NCI-H1694 treated with DMSO at 0.1 percent for 48 hours (cell line): ENCODE results near the gene ZNF620.
"Not testable (repeated sequence)": the region's sequence is repeated elsewhere in the genome, so short reads cannot be mapped to it uniquely, and the experiment has no call there.

Source experiments
- DNase-seq: peaks from one replicate; lab custom pipeline; 2025; lab: John Stamatoyannopoulos, UW

Gene ZNF620

DNA sequence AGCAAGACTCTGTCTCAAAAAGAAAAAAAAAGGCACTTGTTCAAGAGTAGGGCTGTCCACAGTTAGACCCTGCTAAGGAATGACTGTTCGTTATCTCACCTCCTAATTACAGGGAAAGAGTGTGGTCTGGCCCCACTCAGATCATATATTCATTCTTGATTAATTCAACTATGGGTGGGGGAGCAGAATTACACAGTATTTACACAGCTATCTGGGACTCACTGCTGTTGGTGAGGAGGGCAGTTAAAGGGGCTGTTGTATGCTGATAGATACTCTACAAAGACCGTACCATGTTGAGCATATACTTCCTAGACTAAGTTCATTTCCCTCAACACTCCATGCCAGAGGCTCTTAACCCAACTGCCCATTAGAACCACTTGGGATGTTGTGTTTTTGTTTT, 3.8 kb upstream of the ZNF620 start:
- DNase-seq, result no peak

- no peak for DNase-seq
Observed at GRCh38 chr3:40504636-40505430, 1.0 kb upstream of the ZNF620 start.

GRCh38 chr3:40511031-40511718, 5.3 kb downstream of the ZNF620 start:
- DNase-seq, result no peak

DNA sequence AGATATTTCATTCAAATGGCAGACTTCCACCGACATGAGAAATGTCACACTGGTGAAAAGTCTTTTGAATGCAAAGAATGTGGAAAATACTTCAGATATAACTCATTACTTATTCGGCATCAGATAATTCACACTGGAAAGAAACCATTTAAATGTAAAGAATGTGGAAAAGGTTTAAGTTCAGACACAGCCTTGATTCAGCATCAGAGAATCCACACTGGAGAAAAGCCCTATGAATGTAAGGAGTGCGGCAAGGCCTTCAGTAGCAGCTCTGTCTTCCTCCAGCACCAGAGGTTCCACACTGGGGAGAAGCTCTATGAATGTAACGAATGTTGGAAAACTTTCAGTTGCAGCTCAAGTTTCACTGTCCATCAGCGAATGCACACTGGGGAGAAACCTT, 10.4 kb downstream of the ZNF620 start:
- DNase-seq, result no peak

DNA sequence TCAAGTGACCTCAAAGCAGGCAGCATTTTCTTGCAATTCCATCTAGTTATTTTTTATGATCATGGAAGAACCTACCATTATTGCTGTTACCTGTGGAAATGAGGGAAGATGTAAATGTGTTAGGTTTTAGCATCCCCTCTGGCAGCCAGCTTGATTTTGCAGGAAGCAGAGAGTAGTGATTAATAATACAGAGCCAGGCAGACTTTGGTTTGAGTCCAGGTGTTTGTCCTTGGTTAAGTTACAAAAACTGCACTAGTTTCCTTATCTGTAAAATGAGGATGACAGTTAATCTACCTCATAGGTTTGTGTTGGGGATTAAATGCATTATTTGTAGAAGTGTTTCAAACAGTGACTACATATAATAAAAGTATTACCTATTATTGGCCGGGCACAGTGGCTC, 12.2 kb downstream of the ZNF620 start:
- DNase-seq, result no peak

GRCh38 chr3:40518848-40519247, 13.0 kb downstream of the ZNF620 start:
- DNase-seq, result no peak

GRCh38 chr3:40521254-40521653, 15.4 kb downstream of the ZNF620 start:
- no peak for DNase-seq

DNA sequence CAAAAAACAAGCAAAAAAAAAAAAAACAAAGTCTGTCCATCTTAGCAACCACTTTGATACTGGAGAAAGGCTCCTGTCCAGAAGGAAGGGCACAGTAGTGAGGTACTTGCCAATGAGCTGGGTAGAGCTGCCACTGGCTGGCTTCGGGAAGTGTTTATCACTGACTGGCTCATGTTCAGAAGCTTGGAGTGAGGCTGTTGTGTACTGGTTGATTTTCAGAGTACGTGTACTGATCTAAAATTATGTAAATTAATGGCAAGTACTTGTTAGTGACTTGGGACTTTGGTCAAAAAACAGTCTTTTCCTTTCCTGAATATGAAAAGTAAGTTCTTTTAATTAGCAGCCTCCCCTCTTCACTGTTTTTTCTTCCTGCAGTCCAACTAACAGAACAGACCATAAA, 17.9 kb downstream of the ZNF620 start:
- no peak for DNase-seq

GRCh38 chr3:40524222-40524567, 18.4 kb downstream of the ZNF620 start:
- DNase-seq, result no peak

- DNase-seq, result no peak
Observed at GRCh38 chr3:40524568-40525285, 18.9 kb downstream of the ZNF620 start, which contains the start of gene ZNF621. Gene ZNF621, plus strand, starts transcription at chr3:40524960. Its CDS starts 881 bp downstream, at chr3:40525841.

DNA sequence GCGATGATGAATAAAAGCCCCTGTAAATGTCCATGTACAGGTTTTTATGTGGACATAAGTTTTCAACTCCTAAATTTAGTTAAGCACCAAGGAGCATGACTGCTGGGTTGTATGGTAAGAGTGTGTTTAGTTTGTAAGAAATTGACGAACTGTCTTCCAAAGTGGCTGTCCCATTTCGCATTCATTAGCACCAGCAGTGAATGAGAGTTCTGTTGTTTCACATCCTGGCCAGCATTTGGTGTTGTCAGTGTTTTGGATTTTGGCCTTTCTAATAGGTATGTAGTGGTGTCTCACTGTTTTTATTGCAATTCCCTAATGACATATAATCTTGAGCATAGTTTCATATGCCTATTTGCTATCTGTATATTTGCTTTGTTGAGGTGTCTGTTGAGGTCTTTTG, 22.6 kb downstream of the ZNF620 start:
- no peak for DNase-seq

GRCh38 chr3:40532252-40532651, 26.4 kb downstream of the ZNF620 start:
- DNase-seq, result no peak

- DNase-seq, result no peak
Observed at GRCh38 chr3:40534283-40534682, 28.4 kb downstream of the ZNF620 start.

GRCh38 chr3:40546816-40547215, 41.0 kb downstream of the ZNF620 start:
- no peak for DNase-seq

- no peak for DNase-seq
Observed at GRCh38 chr3:40550167-40550566, 44.3 kb downstream of the ZNF620 start.

DNA sequence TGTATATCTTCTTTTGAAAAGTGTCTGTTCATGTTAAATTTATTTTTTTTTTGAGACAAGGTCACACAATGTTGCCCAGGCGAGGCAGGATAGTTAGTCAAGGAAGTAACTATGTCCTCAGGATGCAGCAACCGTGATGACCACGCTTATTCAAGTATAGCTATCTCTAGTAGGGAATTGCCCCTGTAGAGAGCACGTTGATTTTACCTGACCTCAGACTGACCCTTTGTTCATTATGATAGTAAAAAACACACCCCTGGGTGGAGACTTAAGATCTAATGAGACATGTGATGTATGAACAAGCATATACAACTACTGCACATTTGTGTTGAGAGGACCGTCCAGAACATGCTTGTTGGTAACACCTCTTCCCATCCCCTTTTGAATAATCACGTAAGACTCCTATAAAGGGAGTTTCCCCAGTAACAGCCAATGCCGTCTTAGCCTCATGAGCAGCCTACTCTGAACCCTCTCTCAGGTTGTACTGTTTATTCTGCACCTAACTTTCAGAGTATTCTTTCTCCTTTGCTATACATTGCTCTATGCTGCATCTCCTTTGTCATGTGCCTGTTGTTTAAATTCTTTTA, 51.8 kb downstream of the ZNF620 start:
- no peak for DNase-seq

DNA sequence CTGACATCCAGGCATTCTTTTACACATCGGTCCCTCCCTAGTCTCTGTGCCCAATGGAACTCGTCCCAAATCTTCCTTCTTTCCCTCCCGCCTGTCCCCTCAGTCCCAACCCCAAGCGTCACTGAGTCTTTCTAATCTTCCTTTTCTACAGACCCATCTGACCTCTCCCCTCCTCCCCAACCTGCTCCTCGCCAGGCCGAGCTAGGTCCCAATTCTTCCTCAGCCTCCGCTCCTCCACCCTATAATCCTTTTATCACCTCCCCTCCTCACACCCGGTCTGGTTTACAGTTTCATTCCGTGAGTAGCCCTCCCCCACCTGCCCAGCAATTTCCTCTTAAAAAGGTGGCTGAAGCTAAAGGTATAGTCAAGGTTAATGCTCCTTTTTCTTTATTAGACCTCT, 56.6 kb downstream of the ZNF620 start:
- not testable (repeated sequence) for DNase-seq

- not testable (repeated sequence) for DNase-seq
Observed at GRCh38 chr3:40565629-40566028, 59.8 kb downstream of the ZNF620 start.

DNA sequence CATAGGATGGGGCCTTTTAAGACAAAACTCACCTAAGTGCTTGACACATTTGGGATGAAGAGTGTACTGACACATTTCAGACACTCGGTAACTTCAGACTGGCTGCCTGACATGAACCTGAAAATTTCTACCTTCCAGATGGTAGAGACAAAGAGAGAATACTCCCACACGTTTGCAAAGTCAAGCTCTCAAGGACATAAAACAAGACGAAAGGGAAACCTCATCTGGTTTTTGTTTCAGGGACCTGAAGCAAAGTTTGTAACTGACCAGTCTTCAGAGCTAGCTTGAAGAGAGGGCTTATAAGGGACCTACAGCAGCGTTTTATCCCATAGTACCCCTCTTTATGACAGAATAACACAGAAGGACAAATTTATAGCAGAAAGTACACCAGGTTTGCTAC, 60.9 kb downstream of the ZNF620 start:
- no peak for DNase-seq
